Adrenal gland (tissue), 12 donors: ENCODE measurements around the gene TMA7B. TPM values are rescaled to one million over a fixed set of nuclear protein-coding genes. Genes with fewer than 3 reads are reported as not detected.

Experiments used
- DNase-seq, 7 donors: peaks; one replicate each; pipeline ENCODE4 v3.0.0-alpha.2; 2019 to 2020
- H3K27ac ChIP-seq, 5 donors: fragments of 200-600 bp; sonication (generic) in 4 of 5; 1 replicate in 3 of 5; 2 replicates in 2 of 5; pipeline versions ENCODE4 v1.5.1 to v1.8.0; 2016 to 2020; ENCODE audit warnings: mild to moderate bottlenecking in 1 of 5
- H3K27me3 ChIP-seq: fragments of 200-600 bp; 2 replicates; pipeline ENCODE4 v1.8.0; 2021
- H3K36me3 ChIP-seq, 2 donors: fragments of 200-600 bp; replicated peaks in 1 of 2; 1 replicate in 1 of 2; 2 replicates in 1 of 2; pipeline versions ENCODE4 v1.5.1 to v1.8.0; 2018 to 2022
- H3K4me1 ChIP-seq, 2 donors: fragments of 200-600 bp; replicated peaks in 1 of 2; 1 replicate in 1 of 2; 2 replicates in 1 of 2; pipeline versions ENCODE4 v1.5.1 to v1.8.0; 2018 to 2021
- H3K4me3 ChIP-seq, 4 donors: fragments of 200-600 bp; sonication (generic) in 3 of 4; one replicate each; pipeline ENCODE4 v1.5.1; 2016 to 2018
- H3K9me3 ChIP-seq, 3 donors: fragments of 200-600 bp; sonication (generic) in 1 of 3; replicated peaks in 1 of 3; 1 replicate in 2 of 3; 2 replicates in 1 of 3; pipeline versions ENCODE4 v1.5.1 to v1.8.0; 2016 to 2021
- POLR2A ChIP-seq, 2 donors: fragments of 450-650 bp; IDR thresholded peaks; one replicate each; pipeline ENCODE4 v1.6.1; 2017; ENCODE audit warnings: antibody characterized with exemption in 2 of 2, mild to moderate bottlenecking in 2 of 2, moderate library complexity in 1 of 2
- WGBS, 4 donors: extraction: QIAGEN DNeasy Blood & Tissue Kit in 2 of 4; methylation state at CpG; one replicate each; pipeline versions ENCODE4 v1.1.5 to v1.1.7; 2013 to 2017; 5-methylcytosine and 5-hydroxymethylcytosine counted together
- intact Hi-C, 2 donors: fragments of 100-400 bp; cut with DNase I; formaldehyde crosslinking; loops; one replicate each; pipeline versions ENCODE4 v1.14.1 to v1.15.0; 2022 to 2023
- polyA plus RNA-seq, 3 donors: library from polyadenylated mRNA; stranded (reverse); fragments of 200-250 nt in 2 of 3; fragments of 350-450 nt in 1 of 3; fragmentation: Illumina TruSeq in 1 of 3; extraction: RNeasy Lipid Tissue Mini Kit (QIAGEN cat#74804) in 1 of 3; gene quantifications; one replicate each; pipeline ENCODE4 v1.2.3, GENCODE V29; 2013 to 2014
- total RNA-seq, 9 donors: library from RNA; depleted of rRNA in 4 of 9; stranded (reverse); fragments of >200 nt in 4 of 9; fragments of 120-200 nt in 1 of 9; fragmentation: NEBNext Ultra II Directional in 1 of 9; extraction: Animal tissue kit (Norgen Biotek cat#: 25700) in 1 of 9; gene quantifications; one replicate each; pipeline versions ENCODE4 v1.1.0 to v1.2.4, GENCODE V29; 2013 to 2023
- TF ChIP-seq, protein P1 (sequence below), 6 experiments: fragments of 450-650 bp in 4 of 6; fragments of 200-600 bp in 2 of 6; sonication (generic) in 1 of 6; IDR thresholded peaks; 1 replicate in 5 of 6; 2 replicates in 1 of 6; pipeline versions ENCODE4 v1.5.1 to v1.8.0; 2016 to 2021; ENCODE audit warnings: antibody characterized with exemption in 6 of 6, mild to moderate bottlenecking in 2 of 6, moderate library complexity in 1 of 6
- donor health status: healthy with polysubstance abuse.
- donor health status: Bipolar disorder and iron deficiency.
- donor health status: DM: yes; HTN: yes; CAD: no.
- donor health status: DM: no; HTN: no; CAD: no.
- donor health status: DM: no; HTN: no; CAD: no.
- donor health status: DM: yes; HTN: yes; CAD: no.

The TMA7B gene
- total and polyA plus RNA-seq, 12 donors: 0.07 TPM; not detected in 11

DNA sequence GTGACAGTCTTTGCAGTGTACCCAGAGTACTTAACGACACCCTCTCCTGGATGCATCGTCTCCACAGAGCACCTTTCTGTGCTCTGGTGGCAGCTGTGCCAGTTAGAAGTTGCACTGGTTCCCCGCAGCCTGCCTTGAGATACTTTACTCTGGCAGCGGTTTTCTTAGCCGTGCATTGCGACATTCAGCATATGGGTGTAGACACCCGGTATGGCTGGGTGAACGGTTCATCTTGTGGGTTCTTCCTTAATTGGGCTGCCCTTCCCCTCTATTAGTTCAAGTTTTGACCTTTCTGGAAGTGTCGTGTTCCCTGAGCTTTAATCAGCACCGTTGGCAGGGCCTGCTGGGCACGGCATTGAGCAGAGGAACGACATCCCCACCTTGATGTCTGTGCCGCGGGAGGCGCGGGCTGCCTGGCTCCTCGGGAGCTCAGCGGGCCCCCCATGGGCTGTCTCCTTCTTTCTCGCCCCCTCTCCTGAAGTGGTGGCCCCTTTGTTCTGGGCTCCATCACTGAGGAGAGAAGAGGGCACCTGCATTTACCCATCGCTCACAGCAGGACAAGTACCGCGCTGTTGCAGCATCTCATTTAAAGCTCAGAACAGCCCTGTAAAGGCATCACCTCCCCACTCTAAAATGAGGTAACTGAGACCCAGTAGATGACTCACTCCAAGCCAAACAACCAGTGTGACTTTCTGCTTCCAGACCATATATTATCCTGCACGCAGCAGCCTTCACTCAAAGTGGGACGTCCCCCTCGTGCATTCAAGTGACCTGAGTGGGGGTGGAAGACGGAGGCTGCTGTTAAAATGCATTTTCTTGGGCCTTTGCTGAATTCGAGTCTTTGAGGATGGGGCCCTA, 47.9 kb downstream of the TMA7B start:
- intact Hi-C loops: no loop called here
- WGBS, 4 donors: 69 to 74% (median 72%) methylated on average over 22 to 27 of the region's 27 CpGs

DNA sequence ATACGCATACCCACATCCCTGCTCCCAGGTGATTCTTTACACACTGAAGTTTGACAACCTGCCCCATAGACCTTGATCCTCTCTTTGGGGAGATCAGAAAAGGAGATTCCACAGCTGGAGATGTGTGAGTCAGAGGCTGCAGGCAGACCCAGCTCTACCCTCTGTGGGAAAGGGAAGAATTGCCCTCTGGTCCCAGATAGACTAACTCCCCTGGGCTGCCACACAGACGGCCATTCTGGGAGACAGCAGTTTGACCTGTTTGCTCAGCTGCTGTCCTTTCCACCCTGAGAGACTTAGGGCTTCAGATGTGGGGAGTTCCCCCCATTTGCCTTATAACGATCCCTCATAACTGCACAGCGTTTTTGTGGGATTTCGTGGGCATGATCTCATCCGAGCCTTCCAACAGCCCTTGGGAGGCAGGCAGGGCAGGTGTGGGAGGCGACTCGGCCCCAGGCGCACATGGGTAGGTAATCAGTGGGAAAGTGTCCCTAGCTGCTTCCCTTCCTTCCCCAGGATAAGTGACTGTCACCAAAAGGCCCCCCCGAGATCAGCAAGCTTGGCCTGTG, 48.6 kb downstream of the TMA7B start:
- TF ChIP-seq, protein P1, sequence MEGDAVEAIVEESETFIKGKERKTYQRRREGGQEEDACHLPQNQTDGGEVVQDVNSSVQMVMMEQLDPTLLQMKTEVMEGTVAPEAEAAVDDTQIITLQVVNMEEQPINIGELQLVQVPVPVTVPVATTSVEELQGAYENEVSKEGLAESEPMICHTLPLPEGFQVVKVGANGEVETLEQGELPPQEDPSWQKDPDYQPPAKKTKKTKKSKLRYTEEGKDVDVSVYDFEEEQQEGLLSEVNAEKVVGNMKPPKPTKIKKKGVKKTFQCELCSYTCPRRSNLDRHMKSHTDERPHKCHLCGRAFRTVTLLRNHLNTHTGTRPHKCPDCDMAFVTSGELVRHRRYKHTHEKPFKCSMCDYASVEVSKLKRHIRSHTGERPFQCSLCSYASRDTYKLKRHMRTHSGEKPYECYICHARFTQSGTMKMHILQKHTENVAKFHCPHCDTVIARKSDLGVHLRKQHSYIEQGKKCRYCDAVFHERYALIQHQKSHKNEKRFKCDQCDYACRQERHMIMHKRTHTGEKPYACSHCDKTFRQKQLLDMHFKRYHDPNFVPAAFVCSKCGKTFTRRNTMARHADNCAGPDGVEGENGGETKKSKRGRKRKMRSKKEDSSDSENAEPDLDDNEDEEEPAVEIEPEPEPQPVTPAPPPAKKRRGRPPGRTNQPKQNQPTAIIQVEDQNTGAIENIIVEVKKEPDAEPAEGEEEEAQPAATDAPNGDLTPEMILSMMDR (IDR thresholded peaks at IDR 0.05): no peak
- no peak for TF ChIP-seq POLR2A (IDR thresholded peaks at IDR 0.05)
- Histone ChIP-seq H3K4me1 (no peaks in the 10 kb centered on the region), H3K27ac (no peak overlapping the region), H3K4me3 (no peak overlapping the region), H3K9me3 (no peaks in the 10 kb centered on the region), H3K27me3 (peaks cover 8% of the 10 kb centered on the region), H3K36me3 (no peaks in the 10 kb centered on the region)
- no peak for DNase-seq
- WGBS, 4 donors: 67 to 79% (median 78%) methylated on average over 5 to 10 of the region's 10 CpGs
- intact Hi-C loops: no loop called here

More for the DNA sequence above, 47.9 kb downstream of the TMA7B start:
- Histone ChIP-seq H3K27me3 (peaks cover 8% of the 10 kb centered on the region), H3K36me3 (no peaks in the 10 kb centered on the region), H3K27ac (no peak overlapping the region), H3K4me3 (no peak overlapping the region), H3K4me1 (no peaks in the 10 kb centered on the region), H3K9me3 (no peaks in the 10 kb centered on the region)
- TF ChIP-seq, protein P1 (IDR thresholded peaks at IDR 0.05): no peak
- TF ChIP-seq POLR2A (IDR thresholded peaks at IDR 0.05): no peak
- DNase-seq: no peak

DNA sequence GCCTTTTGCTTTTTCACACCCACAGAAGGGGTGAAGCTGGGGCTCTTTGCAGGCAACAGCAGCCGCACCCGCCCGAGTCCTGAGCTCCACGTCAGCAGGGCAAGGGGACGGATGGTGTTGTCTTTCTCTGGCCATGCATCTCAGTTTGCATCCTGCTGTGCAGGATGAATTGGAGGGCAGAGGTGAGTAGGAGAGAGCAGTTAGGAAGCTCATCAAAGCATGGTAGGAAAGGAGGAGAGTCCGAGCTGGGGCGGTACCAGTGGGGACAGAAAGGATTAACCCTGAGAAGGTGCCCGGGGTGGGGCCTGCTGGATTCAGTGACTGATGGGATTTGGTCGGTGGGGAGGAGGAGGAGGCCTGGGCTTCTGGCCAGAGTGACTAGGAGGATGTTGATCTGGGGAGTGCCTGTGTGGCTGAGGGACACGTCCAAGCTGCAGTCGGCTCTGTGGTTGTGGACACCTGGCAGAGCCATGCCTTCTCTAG, 49.1 kb downstream of the TMA7B start:
- Histone ChIP-seq H3K27ac (no peak overlapping the region), H3K36me3 (no peaks in the 10 kb centered on the region), H3K9me3 (no peaks in the 10 kb centered on the region), H3K27me3 (peaks cover 8% of the 10 kb centered on the region), H3K4me1 (no peaks in the 10 kb centered on the region), H3K4me3 (no peak overlapping the region)
- intact Hi-C loops: no loop called here
- no peak for DNase-seq
- WGBS, 4 donors: 25 to 42% (median 36%) methylated on average over 10 to 11 of the region's 11 CpGs
- TF ChIP-seq POLR2A (IDR thresholded peaks at IDR 0.05): no peak
- TF ChIP-seq, protein P1 (IDR thresholded peaks at IDR 0.05): no peak

DNA sequence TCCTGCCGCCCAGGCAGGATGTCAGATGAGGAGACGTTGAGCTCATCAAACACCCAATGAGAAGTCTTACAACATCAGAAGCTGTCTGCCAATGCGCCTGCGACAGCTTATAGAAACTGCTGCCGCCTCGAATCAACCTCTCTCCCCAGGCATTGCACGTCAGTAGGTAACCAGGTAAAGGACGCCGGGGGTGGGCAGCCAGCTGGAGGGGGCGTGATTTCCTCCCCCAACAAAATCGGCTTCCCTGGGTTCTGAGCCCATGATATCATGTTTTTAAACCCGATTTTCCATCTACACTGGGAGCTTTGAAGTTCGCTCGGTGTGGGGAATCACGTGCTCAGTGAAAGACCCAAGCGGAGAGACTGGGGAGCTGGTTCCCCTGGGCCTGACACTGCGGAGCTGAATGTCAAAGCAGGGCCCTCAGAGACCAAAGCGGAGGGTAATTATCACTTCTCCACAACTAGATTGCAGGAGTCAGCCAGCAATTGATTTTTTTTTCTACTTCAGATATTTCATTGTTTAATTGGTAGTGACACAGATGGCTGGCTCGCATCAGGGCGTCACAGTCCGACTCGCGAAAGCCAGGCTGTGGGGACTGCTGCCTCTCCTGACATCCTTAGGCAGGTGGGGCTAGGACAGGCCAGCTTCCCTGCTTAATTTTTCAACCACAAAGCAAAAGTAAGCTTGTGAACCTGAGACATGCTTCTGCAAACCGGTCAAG, 49.9 kb downstream of the TMA7B start:
- Histone ChIP-seq H3K9me3 (no peaks in the 10 kb centered on the region), H3K27ac (no peak overlapping the region), H3K27me3 (peaks cover 8% of the 10 kb centered on the region), H3K36me3 (no peaks in the 10 kb centered on the region), H3K4me3 (no peak overlapping the region), H3K4me1 (no peaks in the 10 kb centered on the region)
- intact Hi-C loops: loop anchor here in 1 of 2 donors (10.0 kb wide), 1 partner anchor 535 kb away; no protein-coding TSS in a partner anchor
- TF ChIP-seq, protein P1 (IDR thresholded peaks at IDR 0.05): no peak
- no peak for TF ChIP-seq POLR2A (IDR thresholded peaks at IDR 0.05)
- DNase-seq: no peak
- 61 to 70% (median 62%) methylated on average over 18 to 24 of the region's 24 CpGs for WGBS, 4 donors
